B cell (primary cell): ENCODE results near the gene TNFRSF19. TPM values are rescaled to one million over a fixed set of nuclear protein-coding genes. Genes with fewer than 3 reads are reported as not detected.

Experiments used
- ATAC-seq: fragments of 200-7000 bp; cut with Tn5 transposase; one replicate; pipeline ENCODE4 v1.10.0; 2021; ENCODE audit warnings: low read depth, mild to moderate bottlenecking, moderate number of reproducible peaks, moderate library complexity
- CTCF ChIA-PET: fragments of 350-600 bp; sonication (Branson Sonifier 250); formaldehyde crosslinking; loops from one replicate; lab custom pipeline; 2021; ENCODE audit warnings: antibody characterized with exemption, inconsistent platforms; lab: Charles Lee
- POLR2A ChIA-PET: fragments of 350-600 bp; sonication (Branson Sonifier 250); formaldehyde crosslinking; loops from one replicate; lab custom pipeline; 2021; ENCODE audit warnings: antibody characterized with exemption; lab: Charles Lee
- DNase-seq: peaks from one replicate; pipeline ENCODE4 v3.0.0; 2013
- H2AFZ ChIP-seq: 2 replicates; pipeline ENCODE4 v1.6.1; 2012; ENCODE audit warnings: mild to moderate bottlenecking, low read depth, low read length; ENCODE audit not compliant: insufficient read depth, poor library complexity, severe bottlenecking
- H3K27ac ChIP-seq, 2 donors: 1 replicate in 1 of 2; 2 replicates in 1 of 2; pipeline ENCODE4 v1.5.1; 2012 to 2013; ENCODE audit warnings: low read length in 2 of 2, mild to moderate bottlenecking in 2 of 2, moderate library complexity in 1 of 2
- H3K27me3 ChIP-seq, 4 experiments: fragments of 200-600 bp in 1 of 4; sonication (generic) in 1 of 4; replicated peaks in 1 of 4; 1 replicate in 2 of 4; 2 replicates in 2 of 4; pipeline versions ENCODE4 v1.6.1 to v1.7.0; 2013 to 2016; ENCODE audit warnings: low read length in 3 of 4, mild to moderate bottlenecking in 2 of 4, mixed read lengths in 1 of 4, moderate library complexity in 1 of 4; ENCODE audit not compliant: insufficient read depth in 4 of 4, control insufficient read depth in 3 of 4; ENCODE audit errors: control extremely low read depth in 1 of 4
- H3K36me3 ChIP-seq, 2 experiments: replicated peaks in 1 of 2; 1 replicate in 1 of 2; 2 replicates in 1 of 2; pipeline versions ENCODE4 v1.6.1 to v1.7.1; 2013; ENCODE audit warnings: low read length in 1 of 2; ENCODE audit not compliant: insufficient read depth in 2 of 2, control insufficient read depth in 1 of 2; ENCODE audit errors: control extremely low read depth in 1 of 2, extremely low read depth in 1 of 2
- H3K4me1 ChIP-seq, 2 donors: fragments of 200-600 bp in 1 of 2; sonication (generic) in 1 of 2; 1 replicate in 1 of 2; 2 replicates in 1 of 2; pipeline versions ENCODE4 v1.5.1 to v1.6.1; 2013 to 2017; ENCODE audit warnings: low read length in 2 of 2; ENCODE audit not compliant: control insufficient read depth in 2 of 2, insufficient read depth in 2 of 2
- H3K4me2 ChIP-seq: replicated peaks from 2 replicates; pipeline ENCODE3; 2012; ENCODE audit warnings: mild to moderate bottlenecking, low read depth, low read length; ENCODE audit not compliant: poor library complexity, severe bottlenecking
- H3K4me3 ChIP-seq, 5 experiments: fragments of 200-600 bp in 1 of 5; sonication (generic) in 1 of 5; 1 replicate in 3 of 5; 2 replicates in 2 of 5; pipeline versions ENCODE4 v1.5.1 to v1.7.0; 2011 to 2016; ENCODE audit warnings: low read length in 4 of 5, mild to moderate bottlenecking in 4 of 5, low read depth in 2 of 5, control low read depth in 1 of 5, moderate library complexity in 1 of 5; ENCODE audit not compliant: insufficient read depth in 1 of 5; ENCODE audit errors: control extremely low read depth in 1 of 5, extremely low read depth in 1 of 5
- H3K79me2 ChIP-seq: fragments of 200-600 bp; sonication (generic); one replicate; pipeline ENCODE4 v1.6.0; 2016; ENCODE audit warnings: low read length; ENCODE audit not compliant: control insufficient read depth, insufficient read depth
- H3K9ac ChIP-seq: fragments of 200-600 bp; sonication (generic); 2 replicates; pipeline ENCODE4 v1.6.1; 2017; ENCODE audit warnings: mild to moderate bottlenecking, low read length, moderate library complexity
- H3K9me3 ChIP-seq, 3 donors: one replicate each; pipeline versions ENCODE4 v1.6.1 to v1.7.1; 2013; ENCODE audit warnings: low read length in 2 of 3; ENCODE audit not compliant: control insufficient read depth in 2 of 3, insufficient read depth in 1 of 3; ENCODE audit errors: control extremely low read depth in 1 of 3
- H4K20me1 ChIP-seq: 2 replicates; pipeline ENCODE4 v1.6.0; 2012; ENCODE audit warnings: mild to moderate bottlenecking, low read length; ENCODE audit not compliant: insufficient read depth, control insufficient read depth, poor library complexity, severe bottlenecking
- H3K27ac Mint-ChIP-seq: one replicate; pipeline ENCODE4 v1.8.0; 2021; ENCODE audit warnings: mixed read lengths
- H3K27me3 Mint-ChIP-seq: one replicate; pipeline ENCODE4 v1.8.0; 2021; ENCODE audit warnings: mixed read lengths
- H3K4me1 Mint-ChIP-seq: one replicate; pipeline ENCODE4 v1.8.0; 2021; ENCODE audit warnings: mixed read lengths
- H3K4me3 Mint-ChIP-seq: one replicate; pipeline ENCODE4 v1.8.0; 2021; ENCODE audit warnings: mixed read lengths
- H3K9me3 Mint-ChIP-seq: one replicate; pipeline ENCODE4 v1.8.0; 2022; ENCODE audit warnings: mixed read lengths; ENCODE audit not compliant: insufficient read depth
- CTCF ChIP-seq: fragments of 200-600 bp; IDR thresholded peaks from one replicate; pipeline ENCODE4 v1.8.0; 2022; ENCODE audit warnings: antibody characterized with exemption, mild to moderate bottlenecking
- EZH2 ChIP-seq: IDR thresholded peaks from 2 replicates; pipeline ENCODE4 v1.6.1; 2012; ENCODE audit warnings: borderline replicate concordance, low read depth, mild to moderate bottlenecking, moderate library complexity, low read length; ENCODE audit not compliant: insufficient read depth, poor library complexity, severe bottlenecking
- WGBS: methylation state at CpG from one replicate; pipeline ENCODE4 v1.1.5; 2013; ENCODE audit warnings: missing lambda C conversion rate; ENCODE audit not compliant: insufficient coverage; 5-methylcytosine and 5-hydroxymethylcytosine counted together
- intact Hi-C: fragments of 100-400 bp; cut with micrococcal nuclease; formaldehyde crosslinking; loops from one replicate; pipeline ENCODE4 v1.10.0; 2022
- polyA plus RNA-seq: library from polyadenylated mRNA; depleted of rRNA; stranded (reverse); fragments of >200 nt; gene quantifications from 2 replicates; pipeline ENCODE4 v1.2.3, GENCODE V29; 2012
- total RNA-seq, 2 donors: library from RNA; stranded (reverse); fragments of 120-200 nt in 1 of 2; gene quantifications; 1 replicate in 1 of 2; 2 replicates in 1 of 2; pipeline versions ENCODE4 v1.2.3 to v1.2.4, GENCODE V29; 2013 to 2022

TNFRSF19 gene
- total and polyA plus RNA-seq, 2 donors (not counting 1 experiment from before 2014, with no cell fraction given), result 0.36 TPM; not detected in 1

DNA sequence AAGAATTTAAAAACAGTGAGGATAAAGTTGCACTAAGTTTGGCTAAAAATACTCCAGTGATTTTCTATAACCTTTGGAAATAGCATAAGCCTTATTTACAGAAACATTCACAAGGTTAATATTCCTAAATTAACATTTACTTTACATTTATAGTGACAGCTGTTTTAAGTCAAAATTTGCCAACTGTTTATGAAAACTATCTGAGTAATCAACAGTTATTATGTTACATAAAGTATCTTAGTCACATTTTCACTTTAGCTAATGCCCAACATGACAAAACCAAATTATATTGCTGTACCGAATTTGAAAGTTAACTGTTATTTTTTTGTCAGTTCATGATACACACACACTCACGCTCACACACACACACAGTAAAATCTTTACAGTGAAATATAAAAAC lies 1.2 kb downstream of the TNFRSF19 start:
- Histone ChIP-seq H3K27ac (no peak overlapping the region), H3K36me3 (no peaks in the 10 kb centered on the region), H3K27me3 (peaks cover 0 to 31% (median 23%) of the 10 kb centered on the region in 4 experiments), H3K4me3 (no peak overlapping the region), H3K9me3 (peaks cover 0 to 2% (median 0%) of the 10 kb centered on the region in 3 donors), H3K9ac (no peak overlapping the region), H2AFZ (no peak overlapping the region), H3K4me2 (no peak overlapping the region), H3K4me1 (no peaks in the 10 kb centered on the region), H4K20me1 (no peaks in the 10 kb centered on the region), H3K79me2 (no peaks in the 10 kb centered on the region)
- ChIA-PET CTCF (interaction anchor here (1.1 kb wide), 1 partner anchor 649 kb away, joined by 3 read pairs; no protein-coding TSS in a partner anchor), POLR2A (no interaction called here)
- Mint-ChIP-seq H3K4me1 (no peaks in the 10 kb centered on the region), H3K27ac (no peak overlapping the region), H3K27me3 (peaks cover 55% of the 10 kb centered on the region), H3K9me3 (no peaks in the 10 kb centered on the region), H3K4me3 (no peak overlapping the region)
- TF ChIP-seq EZH2, result no peak
- TF ChIP-seq CTCF, result no peak
- ATAC-seq (no peak), DNase-seq (no peak)
- WGBS, result no CpG with 5 or more reads among the region's 2 CpGs
- intact Hi-C loops, result no loop called here

DNA sequence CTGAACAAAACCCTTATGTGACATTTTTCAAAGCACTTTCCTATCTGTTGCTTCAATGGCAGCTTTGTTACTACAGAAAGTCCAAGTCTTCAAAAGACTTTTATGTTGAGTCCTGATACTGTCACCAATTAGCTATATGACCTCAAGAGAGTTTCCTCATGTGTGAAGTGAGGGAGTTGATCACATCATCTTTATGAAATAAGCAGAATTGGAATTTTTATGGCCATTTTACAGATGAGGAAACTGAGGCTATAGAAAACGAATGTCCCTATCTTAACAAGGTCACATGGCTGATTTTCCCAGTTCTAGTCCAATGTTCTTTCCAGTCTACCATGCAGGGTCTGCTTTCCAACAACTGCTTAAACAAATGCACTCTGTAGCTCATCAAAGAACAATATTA lies 2.6 kb downstream of the TNFRSF19 start:
- peaks cover 4% of the 10 kb centered on the region for H3K4me1 Mint-ChIP-seq
- WGBS, result no CpG with 5 or more reads among the region's 1 CpG
- Histone ChIP-seq H4K20me1 (no peaks in the 10 kb centered on the region), H3K4me3 (no peak overlapping the region), H3K4me1 (no peaks in the 10 kb centered on the region), H3K9ac (no peak overlapping the region), H3K36me3 (no peaks in the 10 kb centered on the region), H3K79me2 (no peaks in the 10 kb centered on the region), H2AFZ (no peak overlapping the region), H3K27me3 (peaks cover 0 to 31% (median 23%) of the 10 kb centered on the region in 4 experiments), H3K9me3 (peaks cover 0 to 4% (median 2%) of the 10 kb centered on the region in 3 donors), H3K4me2 (no peak overlapping the region), H3K27ac (no peak overlapping the region)
- H3K4me3 Mint-ChIP-seq, result no peak overlapping the region
- ATAC-seq, result no peak
- H3K27ac Mint-ChIP-seq, result no peak overlapping the region
- no peaks in the 10 kb centered on the region for H3K9me3 Mint-ChIP-seq
- POLR2A ChIA-PET, result no interaction called here
- DNase-seq, result no peak
- intact Hi-C loops, result no loop called here
- TF ChIP-seq CTCF, result no peak
- no peak for TF ChIP-seq EZH2
- CTCF ChIA-PET, result interaction anchor here (0.7 kb wide), 1 partner anchor 349 kb away, joined by 3 read pairs; no protein-coding TSS in a partner anchor
- peaks cover 59% of the 10 kb centered on the region for H3K27me3 Mint-ChIP-seq
